Erythroblast (primary cell): ENCODE data around the gene TNFAIP8L1.

Source experiments
- GATA1 ChIP-seq: IDR thresholded peaks from 2 replicates; pipeline ENCODE4 v1.6.1; 2011; ENCODE audit warnings: low read depth, mild to moderate bottlenecking, control low read depth, low read length, moderate library complexity
- POLR2A ChIP-seq: IDR thresholded peaks from 2 replicates; pipeline ENCODE4 v1.6.1; 2011; ENCODE audit warnings: mild to moderate bottlenecking, low read length

GRCh38 chr19:4624733-4625362 lies 14.5 kb upstream of the TNFAIP8L1 start:
- TF ChIP-seq POLR2A (no peak), GATA1 (no peak)
